GM13977 (cell line): ENCODE measurements around the gene DEAF1.
"Not testable (repeated sequence)": the region's sequence is repeated elsewhere in the genome, so short reads cannot be mapped to it uniquely, and the experiment has no call there.

ENCODE experiments used
- DNase-seq: peaks from one replicate; pipeline ENCODE4 v3.0.0; 2012; ENCODE audit warnings: low spot score
- in situ Hi-C: fragments of 300-500 bp; cut with MboI; formaldehyde crosslinking; loops from one replicate; pipeline ENCODE4 v1.12.0; 2022; ENCODE audit warnings: low sequenced_read_pairs, low pct_unique_long_range_greater_than_20kb, mixed read lengths, inconsistent platforms; ENCODE audit not compliant: unreplicated experiment
- TF ChIP-seq, protein P1 (sequence below): IDR thresholded peaks from 2 replicates; pipeline ENCODE4 v1.5.1; 2012; ENCODE audit warnings: mild to moderate bottlenecking, control low read depth; ENCODE audit not compliant: insufficient read depth; ENCODE audit errors: extremely low read depth, missing control alignments

The DEAF1 gene, protein sequence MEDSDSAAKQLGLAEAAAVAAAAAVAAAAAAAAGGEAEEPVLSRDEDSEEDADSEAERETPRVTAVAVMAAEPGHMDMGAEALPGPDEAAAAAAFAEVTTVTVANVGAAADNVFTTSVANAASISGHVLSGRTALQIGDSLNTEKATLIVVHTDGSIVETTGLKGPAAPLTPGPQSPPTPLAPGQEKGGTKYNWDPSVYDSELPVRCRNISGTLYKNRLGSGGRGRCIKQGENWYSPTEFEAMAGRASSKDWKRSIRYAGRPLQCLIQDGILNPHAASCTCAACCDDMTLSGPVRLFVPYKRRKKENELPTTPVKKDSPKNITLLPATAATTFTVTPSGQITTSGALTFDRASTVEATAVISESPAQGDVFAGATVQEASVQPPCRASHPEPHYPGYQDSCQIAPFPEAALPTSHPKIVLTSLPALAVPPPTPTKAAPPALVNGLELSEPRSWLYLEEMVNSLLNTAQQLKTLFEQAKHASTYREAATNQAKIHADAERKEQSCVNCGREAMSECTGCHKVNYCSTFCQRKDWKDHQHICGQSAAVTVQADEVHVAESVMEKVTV

GRCh38 chr11:694563-695287, at the start of gene DEAF1:
DEAF1 (minus strand) TSS chr11:695222; CDS start chr11:695047, 175 bp downstream.
- peak; percentile 98 for DNase-seq
- in situ Hi-C loops = no loop called here
- TF ChIP-seq, protein P1, sequence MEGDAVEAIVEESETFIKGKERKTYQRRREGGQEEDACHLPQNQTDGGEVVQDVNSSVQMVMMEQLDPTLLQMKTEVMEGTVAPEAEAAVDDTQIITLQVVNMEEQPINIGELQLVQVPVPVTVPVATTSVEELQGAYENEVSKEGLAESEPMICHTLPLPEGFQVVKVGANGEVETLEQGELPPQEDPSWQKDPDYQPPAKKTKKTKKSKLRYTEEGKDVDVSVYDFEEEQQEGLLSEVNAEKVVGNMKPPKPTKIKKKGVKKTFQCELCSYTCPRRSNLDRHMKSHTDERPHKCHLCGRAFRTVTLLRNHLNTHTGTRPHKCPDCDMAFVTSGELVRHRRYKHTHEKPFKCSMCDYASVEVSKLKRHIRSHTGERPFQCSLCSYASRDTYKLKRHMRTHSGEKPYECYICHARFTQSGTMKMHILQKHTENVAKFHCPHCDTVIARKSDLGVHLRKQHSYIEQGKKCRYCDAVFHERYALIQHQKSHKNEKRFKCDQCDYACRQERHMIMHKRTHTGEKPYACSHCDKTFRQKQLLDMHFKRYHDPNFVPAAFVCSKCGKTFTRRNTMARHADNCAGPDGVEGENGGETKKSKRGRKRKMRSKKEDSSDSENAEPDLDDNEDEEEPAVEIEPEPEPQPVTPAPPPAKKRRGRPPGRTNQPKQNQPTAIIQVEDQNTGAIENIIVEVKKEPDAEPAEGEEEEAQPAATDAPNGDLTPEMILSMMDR = no peak

DNA sequence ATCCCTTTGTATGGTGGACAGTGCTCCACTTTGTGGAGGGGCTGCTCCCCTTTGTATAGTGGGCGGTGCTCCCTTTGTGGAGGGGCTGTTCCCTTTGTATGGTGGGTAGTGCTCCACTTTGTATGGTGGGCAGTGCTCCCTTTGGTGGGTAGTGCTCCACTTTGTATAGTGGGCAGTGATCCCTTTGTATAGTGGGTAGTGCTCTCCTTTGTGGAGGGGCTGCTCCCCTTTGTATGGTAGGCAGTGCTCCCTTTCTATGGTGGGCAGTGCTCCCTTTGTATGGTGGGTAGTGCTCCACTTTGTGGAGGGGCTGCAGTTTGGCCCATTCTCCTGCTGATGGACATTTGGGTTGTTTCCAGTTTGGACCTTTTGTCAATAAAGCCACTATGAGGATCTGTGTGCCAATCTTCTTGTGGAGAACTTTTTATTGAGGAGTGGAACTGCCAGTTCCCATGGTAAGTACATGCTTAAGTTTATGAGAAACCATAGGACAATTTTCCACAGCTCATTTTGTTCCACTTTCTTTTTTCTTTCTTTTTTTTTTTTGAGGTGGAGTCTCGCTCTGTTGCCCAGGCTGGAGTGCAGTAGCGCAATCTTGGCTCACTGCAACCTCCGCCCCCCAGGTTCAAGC, 47.7 kb upstream of the DEAF1 start:
- no peak for DNase-seq
- in situ Hi-C loops = no loop called here
- TF ChIP-seq, protein P1 = no peak

GRCh38 chr11:742156-742546, 47.1 kb upstream of the DEAF1 start:
- TF ChIP-seq, protein P1 = no peak
- no peak for DNase-seq
- in situ Hi-C loops = no loop called here

DNA sequence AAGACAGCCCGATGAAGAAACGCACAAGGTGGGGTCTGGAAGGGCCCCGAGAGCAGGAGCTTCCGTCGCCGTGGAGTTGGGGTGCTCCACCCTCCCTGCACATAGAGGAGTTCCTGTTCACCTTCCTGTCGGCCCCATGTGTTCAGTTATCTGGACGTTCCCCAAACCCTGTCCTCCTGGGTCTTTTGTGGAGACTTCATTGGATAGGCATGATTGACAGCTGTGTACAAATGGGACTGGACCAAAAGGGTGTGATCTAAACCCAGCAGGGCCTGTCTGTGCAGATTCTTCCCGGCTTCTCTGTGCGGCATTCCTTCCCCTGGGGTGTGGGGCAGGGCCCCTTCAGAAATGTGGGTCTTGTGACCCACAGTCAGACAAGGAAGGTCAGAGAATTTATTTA, 42.9 kb upstream of the DEAF1 start:
- DNase-seq, in situ Hi-C loops: not testable (repeated sequence)

DNA sequence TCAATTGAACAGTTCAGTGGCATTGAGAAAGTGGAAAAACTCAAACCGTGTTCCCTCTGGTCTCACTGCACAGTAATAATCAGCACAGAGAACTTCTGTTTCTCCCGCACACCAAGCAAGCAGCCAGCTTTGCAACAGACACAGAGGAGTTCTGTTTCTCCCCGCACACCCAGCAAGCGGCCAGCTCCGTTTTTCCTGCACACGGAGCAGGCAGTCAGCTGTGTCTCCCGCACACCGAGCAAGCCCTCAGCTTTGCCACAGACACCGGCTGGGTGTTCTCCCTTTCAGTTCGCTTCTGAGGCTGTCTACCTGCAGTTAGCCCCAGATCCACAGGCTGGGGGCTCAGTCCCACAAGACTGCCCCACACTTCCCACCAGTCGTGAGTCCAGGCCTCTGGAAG, 42.3 kb upstream of the DEAF1 start:
- in situ Hi-C loops = no loop called here
- TF ChIP-seq, protein P1 = no peak
- DNase-seq = no peak

- DNase-seq, in situ Hi-C loops: not testable (repeated sequence)
These were observed 39.5 kb upstream of the DEAF1 start for GRCh38 chr11:734541-734940.

DNA sequence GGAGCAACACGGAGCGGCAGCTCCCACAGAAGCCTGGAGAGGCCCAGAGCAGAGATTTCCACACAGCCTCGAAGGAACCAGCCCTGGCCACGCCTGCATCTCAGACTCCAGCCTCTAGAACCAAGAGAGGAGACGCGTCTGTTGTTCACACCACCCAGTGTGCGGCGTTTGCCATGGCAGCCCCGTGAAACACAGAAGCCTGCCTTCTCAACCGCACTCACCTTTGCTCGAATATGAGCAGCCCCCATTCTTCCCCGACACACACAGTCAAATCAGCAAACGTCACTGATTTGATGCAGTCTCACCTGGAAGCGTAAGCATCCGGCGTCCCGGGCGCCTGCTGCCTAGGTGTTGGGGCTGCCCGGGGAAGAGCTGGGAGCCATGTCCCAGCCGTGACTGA, 38.0 kb upstream of the DEAF1 start:
- in situ Hi-C loops = no loop called here
- TF ChIP-seq, protein P1 = no peak
- DNase-seq = no peak
